HG03108 (cell line): ENCODE data around the gene TSFM.

ENCODE experiments used
- ATAC-seq: cut with Tn5 transposase; IDR thresholded peaks from one replicate; pipeline ENCODE4 v1.9.1; 2021; ENCODE audit warnings: moderate library complexity; ENCODE audit not compliant: unreplicated experiment

TSFM gene

DNA sequence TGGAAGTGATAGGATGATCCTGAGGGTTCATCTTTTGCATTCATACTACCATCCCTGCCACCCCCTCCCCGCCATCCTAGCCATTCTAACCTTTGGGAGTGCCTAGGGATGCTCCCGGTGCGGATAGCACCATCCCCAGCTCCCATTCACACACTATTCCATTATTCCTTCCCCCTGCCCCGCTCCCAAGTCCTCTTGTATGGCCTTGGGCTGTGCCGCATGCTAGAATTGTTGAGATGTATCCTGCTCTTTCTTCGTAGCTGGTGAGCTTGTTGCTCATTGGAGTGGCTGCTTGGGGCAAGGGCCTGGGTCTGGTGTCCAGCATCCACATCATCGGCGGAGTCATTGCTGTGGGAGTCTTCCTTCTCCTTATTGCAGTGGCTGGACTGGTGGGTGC, 37.1 kb upstream of the TSFM start:
- ATAC-seq, result no peak

GRCh38 chr12:57746025-57746424, 36.6 kb upstream of the TSFM start:
- ATAC-seq, result no peak

- ATAC-seq, result no peak
These were observed 33.5 kb upstream of the TSFM start for GRCh38 chr12:57749061-57749460.

DNA sequence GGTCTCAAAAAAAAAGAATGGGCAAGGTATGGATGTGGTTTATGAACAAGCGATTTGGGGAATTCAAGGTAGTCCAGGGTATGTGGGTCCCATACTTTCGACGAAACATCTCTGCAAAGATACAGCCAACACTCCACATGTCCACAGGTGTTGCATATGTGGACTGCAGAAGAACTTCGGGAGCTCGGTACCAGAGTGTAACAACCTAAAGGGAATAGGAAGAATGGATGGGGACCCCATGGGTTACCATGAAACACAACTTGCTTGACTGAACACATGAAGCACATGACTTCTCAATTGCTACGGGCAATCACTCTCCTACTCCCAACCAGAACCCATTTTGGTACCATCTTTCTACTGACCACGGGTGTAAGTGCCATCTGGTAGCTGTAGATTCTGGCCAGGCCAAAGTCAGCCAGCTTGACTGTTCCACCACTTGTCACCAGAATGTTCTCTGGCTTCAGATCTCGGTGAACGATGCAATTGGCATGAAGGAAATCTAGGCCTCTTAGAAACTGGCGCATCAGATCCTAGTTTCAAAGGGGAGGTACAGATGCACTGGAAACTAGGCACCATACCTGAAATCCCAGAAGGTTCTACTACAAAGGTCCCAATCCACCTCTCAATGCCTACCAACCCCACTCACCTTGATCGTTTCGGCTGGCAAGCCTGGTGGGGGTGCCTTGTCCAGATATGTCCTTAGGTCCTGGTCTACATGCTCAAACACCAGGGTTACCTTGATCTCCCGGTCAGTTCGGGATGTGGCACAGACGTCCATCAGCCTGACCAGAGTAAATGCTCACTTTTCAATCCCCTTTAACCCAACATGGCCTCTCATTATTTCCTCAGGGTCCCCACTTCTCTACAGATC, 31.8 kb upstream of the TSFM start:
- ATAC-seq, result no peak

GRCh38 chr12:57751432-57751787, 31.2 kb upstream of the TSFM start:
- no peak for ATAC-seq

- ATAC-seq, result peak; percentile 61
These were observed 30.6 kb upstream of the TSFM start, which contains the start of gene CDK4 for GRCh38 chr12:57751788-57752667. Gene CDK4 (minus strand): TSS chr12:57752310. CDS start chr12:57751717, 593 bp downstream.

GRCh38 chr12:57752668-57753000, 30.0 kb upstream of the TSFM start:
- ATAC-seq, result no peak

DNA sequence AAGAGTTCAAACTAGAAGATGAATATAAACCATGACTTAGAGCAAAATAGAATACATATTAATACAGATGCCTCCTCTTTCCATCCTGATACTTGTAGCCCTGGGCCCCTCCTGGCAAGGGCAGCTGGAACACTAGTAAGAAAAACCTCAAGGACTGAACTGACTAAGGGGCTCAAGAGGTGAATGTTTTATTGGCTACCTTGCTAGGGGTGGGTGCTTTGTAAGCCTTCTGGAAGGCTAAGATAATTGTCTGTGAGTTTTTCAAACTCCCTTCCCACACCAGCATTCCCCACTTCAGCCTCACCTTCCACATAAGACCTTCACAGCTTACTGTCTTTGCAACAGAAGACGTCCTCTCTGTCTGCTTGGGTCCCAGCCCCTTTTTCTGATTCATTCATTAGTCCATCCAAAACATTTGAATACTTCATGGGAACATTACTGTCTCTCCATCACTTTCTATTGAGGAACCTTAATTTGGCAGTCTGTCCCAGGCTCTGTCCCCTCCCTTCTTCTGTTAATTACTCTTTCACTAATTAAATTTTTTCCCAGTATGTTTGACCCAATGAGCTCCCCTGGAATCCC, 28.7 kb upstream of the TSFM start:
- no peak for ATAC-seq

- peak; percentile 35 for ATAC-seq
These were observed 28.0 kb upstream of the TSFM start, which contains the start of gene MARCHF9 for GRCh38 chr12:57754411-57755193. Gene MARCHF9 (plus strand): TSS chr12:57755103. CDS start chr12:57755529, 426 bp downstream.

- ATAC-seq, result no peak
These were observed 27.5 kb upstream of the TSFM start for GRCh38 chr12:57755194-57755453.

DNA sequence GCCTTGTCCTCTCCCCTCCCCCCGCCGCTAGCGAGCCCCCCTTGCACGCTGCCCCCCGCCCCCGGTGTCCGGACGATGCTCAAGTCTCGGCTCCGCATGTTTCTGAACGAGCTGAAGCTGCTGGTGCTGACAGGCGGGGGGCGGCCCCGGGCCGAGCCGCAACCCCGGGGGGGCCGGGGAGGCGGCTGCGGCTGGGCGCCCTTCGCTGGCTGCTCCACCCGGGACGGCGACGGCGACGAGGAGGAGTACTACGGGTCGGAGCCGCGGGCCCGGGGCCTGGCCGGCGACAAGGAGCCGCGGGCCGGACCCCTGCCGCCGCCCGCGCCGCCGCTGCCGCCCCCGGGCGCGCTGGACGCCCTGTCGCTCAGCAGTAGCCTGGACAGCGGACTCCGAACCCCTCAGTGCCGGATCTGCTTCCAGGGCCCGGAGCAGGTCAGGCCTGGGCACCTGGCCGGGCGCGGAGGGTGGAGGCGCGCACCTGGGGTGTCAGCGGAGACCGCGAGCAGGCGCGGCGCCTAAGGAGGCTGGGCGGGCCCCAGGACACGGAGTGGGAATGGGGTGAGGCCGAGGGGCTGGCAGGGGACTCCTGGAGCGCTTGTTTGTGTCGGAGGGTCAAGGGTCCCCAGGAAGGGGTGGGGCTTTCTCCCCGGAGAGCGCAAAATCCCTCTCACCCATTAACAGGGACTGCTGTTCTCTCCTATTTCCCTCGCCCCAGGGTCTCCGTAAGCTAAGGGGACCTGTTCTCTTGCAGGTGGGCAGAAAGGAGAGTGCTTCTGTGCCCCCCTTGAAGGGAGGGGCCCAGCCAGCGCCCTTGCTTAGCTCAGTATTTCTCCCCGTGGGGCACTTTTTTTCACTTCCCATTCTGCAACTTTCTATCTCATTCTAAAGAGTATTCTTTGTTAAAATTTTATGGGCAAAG, 26.9 kb upstream of the TSFM start:
- ATAC-seq, result no peak

DNA sequence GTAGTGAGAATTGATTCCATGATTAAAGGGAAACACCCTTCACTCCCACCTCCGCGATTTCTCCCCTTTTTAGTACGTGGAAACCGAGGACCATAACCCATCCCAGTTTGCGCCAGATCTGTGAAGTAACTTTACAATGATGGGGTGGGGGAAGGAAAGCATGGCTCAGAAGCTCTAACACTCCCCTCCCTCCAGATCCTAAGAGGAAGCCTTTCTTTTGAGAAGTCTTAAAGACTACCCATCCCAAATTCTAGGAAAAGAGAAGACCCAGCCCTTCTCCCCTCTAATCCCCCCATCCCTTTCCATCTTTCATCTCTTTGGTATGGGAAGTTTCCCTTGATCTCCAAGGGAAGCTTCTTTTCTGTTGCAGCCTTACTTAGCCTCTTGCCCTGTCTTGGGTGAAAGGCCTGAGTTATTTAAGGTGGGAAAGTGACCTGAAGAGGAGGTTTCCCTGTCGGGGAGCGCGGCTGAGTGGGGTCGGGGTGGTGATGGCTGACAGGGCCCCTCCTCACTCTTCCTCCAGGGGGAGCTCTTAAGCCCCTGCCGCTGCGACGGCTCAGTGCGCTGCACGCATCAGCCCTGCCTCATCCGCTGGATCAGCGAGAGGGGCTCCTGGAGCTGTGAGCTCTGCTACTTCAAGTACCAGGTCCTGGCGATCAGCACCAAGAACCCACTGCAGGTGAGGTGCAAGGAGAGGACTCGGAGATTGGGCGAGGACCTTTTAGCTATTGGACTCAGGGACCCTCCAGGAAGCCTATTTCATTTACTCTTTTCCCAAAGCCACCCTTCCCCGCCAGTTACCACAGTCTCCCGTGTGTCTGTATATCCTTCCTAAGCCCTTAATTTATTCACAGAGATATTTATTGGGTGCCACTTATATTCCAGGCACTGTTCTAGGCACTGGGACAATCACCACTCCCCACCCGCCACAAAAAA, 25.9 kb upstream of the TSFM start:
- ATAC-seq, result no peak

- no peak for ATAC-seq
These were observed 24.8 kb upstream of the TSFM start for GRCh38 chr12:57757771-57758170.

DNA sequence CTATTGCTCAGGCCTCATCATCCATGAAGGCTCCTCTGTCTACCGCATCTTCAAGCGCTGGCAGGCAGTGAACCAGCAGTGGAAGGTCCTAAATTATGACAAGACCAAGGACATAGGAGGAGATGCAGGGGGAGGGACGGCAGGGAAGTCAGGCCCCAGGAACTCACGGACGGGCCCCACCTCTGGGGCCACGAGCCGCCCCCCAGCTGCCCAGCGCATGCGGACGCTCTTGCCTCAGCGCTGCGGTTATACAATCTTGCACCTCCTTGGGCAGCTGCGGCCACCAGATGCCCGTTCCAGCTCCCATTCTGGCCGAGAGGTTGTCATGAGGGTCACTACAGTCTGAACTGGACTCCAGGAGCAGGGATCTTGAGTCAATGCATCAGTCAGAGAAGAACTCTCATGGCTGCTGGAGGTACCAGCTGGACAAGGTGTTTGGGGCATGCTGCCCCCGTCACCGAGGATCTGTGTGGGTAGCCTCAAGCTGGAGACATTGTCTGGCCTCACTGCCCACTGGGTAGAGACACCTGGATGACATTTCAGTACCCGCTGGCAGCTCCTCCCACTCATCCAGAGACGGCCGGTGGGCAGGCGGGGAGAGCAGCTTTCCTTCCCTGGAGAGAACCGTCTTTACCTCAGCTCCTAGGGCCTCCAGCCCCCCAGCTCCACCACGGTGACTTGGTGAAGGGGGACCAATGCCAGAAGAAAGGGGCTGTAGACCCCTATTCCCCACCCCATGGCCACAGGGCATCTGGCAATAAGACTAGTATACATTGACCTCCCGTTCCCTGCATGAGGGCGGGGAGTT, 23.8 kb upstream of the TSFM start:
- no peak for ATAC-seq

- ATAC-seq, result no peak
These were observed 23.1 kb upstream of the TSFM start for GRCh38 chr12:57759360-57759980.

- no peak for ATAC-seq
These were observed 22.1 kb upstream of the TSFM start for GRCh38 chr12:57760347-57760982.

- ATAC-seq, result no peak
These were observed 21.1 kb upstream of the TSFM start for GRCh38 chr12:57761391-57761998.
